Activated B cell treated with CpG ODN at 0.5 μM for 24 hours (primary cell): ENCODE data around the gene CLASP1. TPM values are rescaled to one million over a fixed set of nuclear protein-coding genes. Genes with fewer than 3 reads are reported as not detected.

ENCODE experiments used
- ATAC-seq: fragments of 200-7000 bp; cut with Tn5 transposase; one replicate; pipeline ENCODE4 v1.10.0; 2021; ENCODE audit warnings: low read depth, mild to moderate bottlenecking, moderate library complexity
- CTCF ChIA-PET: fragments of 350-600 bp; sonication (Branson Sonifier 250); formaldehyde crosslinking; loops from one replicate; lab custom pipeline; 2021; ENCODE audit warnings: antibody characterized with exemption; lab: Charles Lee
- POLR2A ChIA-PET: fragments of 350-600 bp; sonication (Branson Sonifier 250); formaldehyde crosslinking; loops from one replicate; lab custom pipeline; 2021; ENCODE audit warnings: antibody characterized with exemption; lab: Charles Lee
- DNase-seq: peaks from one replicate; pipeline ENCODE4 v3.0.0; 2022
- H3K27ac Mint-ChIP-seq: one replicate; pipeline ENCODE4 v1.8.0; 2020; ENCODE audit warnings: mixed read lengths
- H3K27me3 Mint-ChIP-seq: one replicate; pipeline ENCODE4 v1.8.0; 2021; ENCODE audit warnings: mixed read lengths
- H3K36me3 Mint-ChIP-seq: one replicate; pipeline ENCODE4 v1.8.0; 2021; ENCODE audit warnings: low read depth, mixed read lengths
- H3K4me1 Mint-ChIP-seq: one replicate; pipeline ENCODE4 v1.8.0; 2021; ENCODE audit warnings: mixed read lengths
- H3K4me3 Mint-ChIP-seq: one replicate; pipeline ENCODE4 v1.8.0; 2020; ENCODE audit warnings: mild to moderate bottlenecking, mixed read lengths
- H3K9me3 Mint-ChIP-seq: one replicate; pipeline ENCODE4 v1.8.0; 2020; ENCODE audit warnings: mixed read lengths
- intact Hi-C: fragments of 100-400 bp; cut with micrococcal nuclease; formaldehyde crosslinking; loops from one replicate; pipeline ENCODE4 v1.15.1; 2024
- total RNA-seq: library from RNA; stranded (reverse); gene quantifications from 2 replicates; pipeline ENCODE4 v1.2.3, GENCODE V29; 2022
- TF ChIP-seq, protein P1 (sequence below): fragments of 200-600 bp; IDR thresholded peaks from one replicate; pipeline ENCODE4 v1.8.0; 2022; ENCODE audit warnings: antibody characterized with exemption, mild to moderate bottlenecking

CLASP1 gene
- total RNA-seq, 1 donor from 2014 or later = 65.0 TPM

DNA sequence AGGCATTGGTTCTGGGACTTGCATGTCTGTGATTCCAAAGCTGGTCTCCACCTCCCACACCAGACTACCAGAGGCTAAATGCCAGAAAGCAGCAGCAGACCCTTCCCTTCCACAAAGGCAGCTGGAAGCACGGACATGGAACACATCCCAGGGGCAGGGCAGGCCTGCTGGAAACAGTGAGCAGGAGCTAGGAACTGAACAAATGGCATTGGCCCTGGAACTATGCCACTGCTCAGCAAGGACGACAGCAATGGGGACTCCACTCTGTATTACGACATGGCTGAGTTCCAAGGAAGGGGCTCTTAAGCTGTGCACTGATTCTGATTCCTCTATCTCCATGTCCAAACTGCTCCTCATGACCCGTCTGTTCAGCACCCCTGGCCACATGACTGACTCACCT lies 286.5 kb downstream of the CLASP1 start:
- Mint-ChIP-seq H3K27me3 (no peaks in the 10 kb centered on the region), H3K4me1 (no peaks in the 10 kb centered on the region), H3K36me3 (peaks cover 83% of the 10 kb centered on the region), H3K27ac (no peak overlapping the region), H3K4me3 (no peak overlapping the region), H3K9me3 (no peaks in the 10 kb centered on the region)
- TF ChIP-seq, protein P1, sequence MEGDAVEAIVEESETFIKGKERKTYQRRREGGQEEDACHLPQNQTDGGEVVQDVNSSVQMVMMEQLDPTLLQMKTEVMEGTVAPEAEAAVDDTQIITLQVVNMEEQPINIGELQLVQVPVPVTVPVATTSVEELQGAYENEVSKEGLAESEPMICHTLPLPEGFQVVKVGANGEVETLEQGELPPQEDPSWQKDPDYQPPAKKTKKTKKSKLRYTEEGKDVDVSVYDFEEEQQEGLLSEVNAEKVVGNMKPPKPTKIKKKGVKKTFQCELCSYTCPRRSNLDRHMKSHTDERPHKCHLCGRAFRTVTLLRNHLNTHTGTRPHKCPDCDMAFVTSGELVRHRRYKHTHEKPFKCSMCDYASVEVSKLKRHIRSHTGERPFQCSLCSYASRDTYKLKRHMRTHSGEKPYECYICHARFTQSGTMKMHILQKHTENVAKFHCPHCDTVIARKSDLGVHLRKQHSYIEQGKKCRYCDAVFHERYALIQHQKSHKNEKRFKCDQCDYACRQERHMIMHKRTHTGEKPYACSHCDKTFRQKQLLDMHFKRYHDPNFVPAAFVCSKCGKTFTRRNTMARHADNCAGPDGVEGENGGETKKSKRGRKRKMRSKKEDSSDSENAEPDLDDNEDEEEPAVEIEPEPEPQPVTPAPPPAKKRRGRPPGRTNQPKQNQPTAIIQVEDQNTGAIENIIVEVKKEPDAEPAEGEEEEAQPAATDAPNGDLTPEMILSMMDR = no peak
- DNase-seq (no peak), ATAC-seq (no peak)
- ChIA-PET CTCF (no interaction called here), POLR2A (no interaction called here)
- intact Hi-C loops = no loop called here

DNA sequence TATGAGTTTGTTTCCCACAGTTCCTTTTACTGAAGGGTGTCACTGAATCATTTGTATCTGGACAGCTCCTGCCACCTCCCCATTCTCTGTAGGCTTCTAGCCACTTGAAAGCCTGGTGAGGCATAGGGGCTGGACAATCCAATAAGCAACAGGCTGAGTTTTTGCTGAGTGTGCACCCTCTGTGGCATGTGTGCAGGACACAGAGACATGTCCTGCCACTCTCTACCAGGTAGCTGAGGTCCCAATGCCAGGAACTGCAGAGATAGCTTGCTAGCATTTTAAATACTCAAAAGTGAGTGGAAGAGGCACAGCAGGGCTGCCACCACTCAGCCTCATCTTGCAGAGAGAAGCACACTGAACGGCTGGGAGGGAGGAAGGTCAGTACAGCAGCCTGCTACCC lies 287.0 kb downstream of the CLASP1 start:
- Mint-ChIP-seq H3K4me1 (no peaks in the 10 kb centered on the region), H3K27ac (no peak overlapping the region), H3K4me3 (no peak overlapping the region), H3K9me3 (no peaks in the 10 kb centered on the region), H3K27me3 (no peaks in the 10 kb centered on the region), H3K36me3 (peaks cover 82% of the 10 kb centered on the region)
- DNase-seq (no peak), ATAC-seq (no peak)
- intact Hi-C loops = no loop called here
- POLR2A ChIA-PET = no interaction called here
- CTCF ChIA-PET = no interaction called here
- TF ChIP-seq, protein P1 = no peak

DNA sequence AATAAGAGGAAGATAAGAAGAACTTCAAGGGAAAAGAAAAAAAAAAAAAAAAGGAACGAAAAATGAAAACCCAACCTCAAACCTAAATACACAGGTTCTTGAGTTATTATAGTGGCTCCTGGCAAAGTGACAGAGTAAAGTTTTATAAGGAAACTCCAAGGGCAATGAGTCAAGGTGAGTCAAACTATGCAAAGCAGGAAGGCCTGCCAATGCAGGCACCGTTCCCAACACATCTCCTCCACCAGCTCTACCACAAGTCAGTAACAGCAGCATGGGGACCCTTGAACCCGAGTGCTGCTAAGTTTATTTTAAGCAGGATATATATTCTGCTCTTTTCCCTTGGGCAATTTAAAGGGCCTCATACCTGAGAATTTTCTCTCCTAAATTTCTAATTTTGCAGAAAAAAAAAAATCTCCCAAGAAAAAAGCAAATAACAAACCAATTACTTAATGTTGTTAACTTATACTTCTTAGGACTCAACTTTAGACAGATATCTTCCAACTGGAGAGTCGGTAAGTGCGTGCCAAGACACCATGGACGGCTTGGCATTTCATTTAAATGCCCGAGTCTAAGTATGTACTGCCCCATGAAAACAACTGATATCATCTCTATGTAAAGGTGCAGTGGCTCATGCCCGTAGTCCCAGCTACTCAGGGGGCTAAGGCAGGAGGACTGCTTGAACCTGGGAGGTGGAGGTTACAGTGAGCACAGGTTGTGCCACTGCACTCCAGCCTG lies 288.5 kb downstream of the CLASP1 start:
- TF ChIP-seq, protein P1 = no peak
- ATAC-seq (no peak), DNase-seq (no peak)
- no peaks in the 10 kb centered on the region for H3K9me3 Mint-ChIP-seq
- no peak overlapping the region for H3K27ac Mint-ChIP-seq
- CTCF ChIA-PET = no interaction called here
- H3K4me3 Mint-ChIP-seq = no peak overlapping the region
- no peaks in the 10 kb centered on the region for H3K27me3 Mint-ChIP-seq
- H3K36me3 Mint-ChIP-seq = peaks cover 84% of the 10 kb centered on the region
- intact Hi-C loops = no loop called here
- POLR2A ChIA-PET = no interaction called here
- no peaks in the 10 kb centered on the region for H3K4me1 Mint-ChIP-seq

DNA sequence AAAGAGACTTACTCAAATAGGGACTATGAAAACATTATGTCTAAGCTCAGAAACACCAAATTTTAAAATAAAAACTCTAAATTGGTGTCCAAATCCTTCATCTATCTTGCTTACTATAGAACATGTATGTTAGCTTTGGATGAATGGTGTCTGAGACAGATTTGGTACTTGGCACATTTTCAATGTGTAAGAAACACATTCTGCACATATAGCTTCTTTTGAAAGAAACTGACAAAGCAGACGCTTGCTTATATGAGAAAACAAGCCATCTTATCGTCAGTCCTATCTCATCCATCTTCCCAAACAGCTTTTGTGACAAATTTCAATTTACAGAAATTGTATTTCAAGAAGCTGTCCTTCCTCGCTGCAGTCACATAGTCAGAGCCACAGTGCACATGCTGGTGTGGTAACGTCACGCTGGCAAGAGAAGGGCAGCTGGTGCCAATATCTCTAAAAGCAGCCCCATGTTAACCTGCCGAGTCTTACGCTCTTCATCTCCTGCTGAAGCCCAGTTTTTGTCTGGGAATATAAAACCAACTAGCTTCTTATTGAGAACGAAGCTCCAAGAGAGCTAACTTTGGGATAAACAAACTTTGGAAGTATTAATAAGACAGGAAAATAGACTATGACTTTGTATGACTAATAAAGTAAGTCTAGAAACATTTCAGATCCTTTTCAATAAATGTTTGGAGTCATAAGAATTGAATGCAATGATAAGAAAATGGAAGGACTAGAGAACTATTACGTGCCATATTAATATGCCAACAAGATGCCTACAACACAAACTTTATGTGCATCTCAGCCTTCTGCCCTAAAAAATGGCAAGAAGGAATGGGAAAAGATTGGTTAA lies 289.3 kb downstream of the CLASP1 start:
- no peaks in the 10 kb centered on the region for H3K27me3 Mint-ChIP-seq
- no peaks in the 10 kb centered on the region for H3K4me1 Mint-ChIP-seq
- peaks cover 82% of the 10 kb centered on the region for H3K36me3 Mint-ChIP-seq
- POLR2A ChIA-PET = no interaction called here
- CTCF ChIA-PET = no interaction called here
- DNase-seq = no peak
- no peak for ATAC-seq
- no peak overlapping the region for H3K4me3 Mint-ChIP-seq
- TF ChIP-seq, protein P1 = no peak
- intact Hi-C loops = no loop called here
- no peak overlapping the region for H3K27ac Mint-ChIP-seq
- no peaks in the 10 kb centered on the region for H3K9me3 Mint-ChIP-seq

DNA sequence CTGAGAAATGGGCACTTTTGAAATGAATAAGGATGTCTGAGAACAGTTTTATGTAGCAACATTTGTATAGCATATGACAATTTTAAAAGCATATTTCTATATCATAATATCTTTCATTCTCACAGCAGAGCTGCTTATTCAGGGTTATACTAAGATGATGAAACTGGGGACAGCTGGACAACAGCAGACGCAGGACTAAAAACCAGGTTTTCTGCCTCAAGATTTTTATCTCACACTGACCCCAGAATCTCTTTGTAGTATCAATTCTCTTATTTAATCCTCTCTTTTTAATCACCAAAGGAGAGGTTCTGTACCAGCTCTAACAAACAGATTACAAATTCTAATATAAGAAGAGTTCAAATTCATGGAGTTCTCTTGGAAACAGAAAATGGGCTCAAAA lies 290.1 kb downstream of the CLASP1 start:
- ChIA-PET POLR2A (no interaction called here), CTCF (no interaction called here)
- Mint-ChIP-seq H3K9me3 (no peaks in the 10 kb centered on the region), H3K27ac (no peak overlapping the region), H3K4me1 (no peaks in the 10 kb centered on the region), H3K27me3 (no peaks in the 10 kb centered on the region), H3K4me3 (no peak overlapping the region), H3K36me3 (peaks cover 85% of the 10 kb centered on the region)
- DNase-seq = no peak
- ATAC-seq = no peak
- intact Hi-C loops = no loop called here
- TF ChIP-seq, protein P1 = no peak
